NCI-H345 (cell line): Measurements from ENCODE around the gene NTRK2.

Experiments used
- DNase-seq: peaks from one replicate; lab custom pipeline; 2025; lab: John Stamatoyannopoulos, UW

The NTRK2 gene

GRCh38 chr9:84736081-84736480 is 66.6 kb downstream of the NTRK2 start:
- no peak for DNase-seq

- DNase-seq, result no peak
Observed at GRCh38 chr9:84736536-84736935, 67.0 kb downstream of the NTRK2 start.

- DNase-seq, result no peak
Observed at GRCh38 chr9:84738353-84738752, 68.8 kb downstream of the NTRK2 start.

- DNase-seq, result no peak
Observed at GRCh38 chr9:84742261-84742660, 72.7 kb downstream of the NTRK2 start.

GRCh38 chr9:84744195-84744594 is 74.7 kb downstream of the NTRK2 start:
- DNase-seq, result no peak

GRCh38 chr9:84744726-84745125 is 75.2 kb downstream of the NTRK2 start:
- no peak for DNase-seq

- no peak for DNase-seq
Observed at GRCh38 chr9:84748112-84748511, 78.6 kb downstream of the NTRK2 start.

- DNase-seq, result no peak
Observed at GRCh38 chr9:84750152-84750865, 80.8 kb downstream of the NTRK2 start.

- no peak for DNase-seq
Observed at GRCh38 chr9:84751921-84752320, 82.4 kb downstream of the NTRK2 start.

GRCh38 chr9:84754461-84754860 is 84.9 kb downstream of the NTRK2 start:
- DNase-seq, result no peak

- DNase-seq, result no peak
Observed at GRCh38 chr9:84754881-84755280, 85.4 kb downstream of the NTRK2 start.

GRCh38 chr9:84755380-84755779 is 85.9 kb downstream of the NTRK2 start:
- no peak for DNase-seq

- no peak for DNase-seq
Observed at GRCh38 chr9:84756171-84756570, 86.6 kb downstream of the NTRK2 start.

- DNase-seq, result no peak
Observed at GRCh38 chr9:84756731-84757130, 87.2 kb downstream of the NTRK2 start.

- no peak for DNase-seq
Observed at GRCh38 chr9:84758817-84759216, 89.3 kb downstream of the NTRK2 start.

GRCh38 chr9:84759300-84759750 is 89.8 kb downstream of the NTRK2 start:
- DNase-seq, result no peak

GRCh38 chr9:84759804-84760203 is 90.3 kb downstream of the NTRK2 start:
- DNase-seq, result no peak

GRCh38 chr9:84761137-84761808 is 91.7 kb downstream of the NTRK2 start:
- no peak for DNase-seq

GRCh38 chr9:84772511-84772910 is 103.0 kb downstream of the NTRK2 start:
- no peak for DNase-seq

GRCh38 chr9:84773022-84773421 is 103.5 kb downstream of the NTRK2 start:
- no peak for DNase-seq

- DNase-seq, result no peak
Observed at GRCh38 chr9:84775056-84775643, 105.6 kb downstream of the NTRK2 start.

- no peak for DNase-seq
Observed at GRCh38 chr9:84778570-84778969, 109.0 kb downstream of the NTRK2 start.

GRCh38 chr9:84779883-84780282 is 110.4 kb downstream of the NTRK2 start:
- DNase-seq, result no peak
